T1000 (cell line): Measurements from ENCODE around the gene SCN4A.
"Not testable (repeated sequence)": the region's sequence is repeated elsewhere in the genome, so short reads cannot be mapped to it uniquely, and the experiment has no call there.

Source experiments
- DNase-seq: peaks from one replicate; lab custom pipeline; 2025; ENCODE audit warnings: mixed read lengths; lab: John Stamatoyannopoulos, UW

SCN4A gene

GRCh38 chr17:63916566-63917185 lies 56.0 kb downstream of the SCN4A start:
- no peak for DNase-seq

DNA sequence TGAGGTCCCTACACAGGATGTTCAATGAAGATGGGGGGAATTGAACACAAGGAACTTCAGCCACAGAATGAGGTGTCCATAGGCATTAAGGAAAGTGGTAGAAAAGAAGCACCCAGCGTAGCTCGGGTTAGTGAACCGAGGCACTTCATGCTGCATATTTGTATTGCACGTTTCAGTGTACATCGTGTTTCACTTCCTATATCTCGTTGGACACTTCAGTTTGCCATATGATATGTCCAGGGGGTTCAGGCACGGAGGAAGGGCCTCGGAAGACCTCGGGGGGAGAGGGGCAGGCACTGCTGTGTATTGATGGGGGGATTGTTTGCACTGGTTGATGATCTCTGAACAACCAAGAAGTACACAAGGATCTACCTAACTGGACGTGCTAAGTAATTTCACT lies 57.0 kb downstream of the SCN4A start:
- not testable (repeated sequence) for DNase-seq

- DNase-seq, result no peak
Observed at GRCh38 chr17:63914471-63914870, 58.2 kb downstream of the SCN4A start.

- DNase-seq, result peak; percentile 15
Observed at GRCh38 chr17:63911657-63912100, 61.0 kb downstream of the SCN4A start.

- DNase-seq, result no peak
Observed at GRCh38 chr17:63911041-63911635, 61.6 kb downstream of the SCN4A start, which contains the start of gene CSHL1. Gene CSHL1 (minus strand): TSS chr17:63911258. CDS start chr17:63911196, 62 bp downstream.

DNA sequence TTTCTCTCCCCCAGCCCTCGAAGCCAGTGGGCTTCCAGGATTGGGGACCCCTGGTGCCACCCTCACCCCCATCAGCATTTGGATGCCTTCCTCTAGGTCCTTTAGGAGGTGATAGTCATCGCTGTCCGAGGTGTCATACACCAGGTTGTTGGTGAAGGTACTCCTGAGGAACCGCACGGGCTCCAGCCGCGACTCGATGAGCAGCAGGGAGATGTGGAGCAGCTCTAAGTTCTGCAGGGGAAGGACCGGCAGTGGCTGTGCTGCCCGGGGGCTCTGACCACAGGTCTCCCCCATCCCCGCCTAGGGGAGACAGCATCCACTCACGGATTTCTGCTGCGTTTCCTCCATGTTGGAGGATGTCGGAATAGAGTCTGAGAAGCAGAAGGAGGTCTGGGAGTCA lies 62.6 kb downstream of the SCN4A start:
- DNase-seq, result no peak

- not testable (repeated sequence) for DNase-seq
Observed at GRCh38 chr17:63909586-63909985, 63.1 kb downstream of the SCN4A start.

DNA sequence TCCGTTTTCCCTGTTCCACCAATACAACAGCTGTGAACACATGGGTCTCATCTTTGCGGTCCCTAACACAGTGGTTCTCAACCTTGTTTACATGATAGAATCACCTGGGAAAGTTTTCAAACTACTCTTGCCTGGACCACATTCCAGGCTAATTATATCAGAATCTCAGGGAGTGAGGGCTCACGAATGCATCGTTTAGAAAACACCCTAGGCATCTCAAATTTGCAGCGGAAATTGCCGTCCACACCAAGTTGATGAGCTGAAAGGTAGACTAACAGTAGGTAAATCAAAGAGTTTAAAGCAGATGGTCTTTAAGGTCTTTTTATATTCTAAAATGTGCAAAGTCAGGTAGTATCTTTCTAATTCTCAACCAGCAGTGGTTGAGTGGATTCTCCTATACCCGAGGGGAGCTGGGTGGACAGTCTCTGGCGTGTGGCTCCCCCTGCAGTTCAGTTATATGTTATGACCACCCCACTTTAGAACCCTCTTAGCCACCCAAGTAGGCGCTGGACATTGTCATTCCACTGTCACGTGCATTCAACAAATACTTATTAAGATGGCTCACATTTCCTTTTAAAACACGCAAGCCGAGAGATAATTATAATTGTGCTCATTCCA lies 65.4 kb downstream of the SCN4A start:
- DNase-seq, result not testable (repeated sequence)

- not testable (repeated sequence) for DNase-seq
Observed at GRCh38 chr17:63904796-63905195, 67.9 kb downstream of the SCN4A start.

DNA sequence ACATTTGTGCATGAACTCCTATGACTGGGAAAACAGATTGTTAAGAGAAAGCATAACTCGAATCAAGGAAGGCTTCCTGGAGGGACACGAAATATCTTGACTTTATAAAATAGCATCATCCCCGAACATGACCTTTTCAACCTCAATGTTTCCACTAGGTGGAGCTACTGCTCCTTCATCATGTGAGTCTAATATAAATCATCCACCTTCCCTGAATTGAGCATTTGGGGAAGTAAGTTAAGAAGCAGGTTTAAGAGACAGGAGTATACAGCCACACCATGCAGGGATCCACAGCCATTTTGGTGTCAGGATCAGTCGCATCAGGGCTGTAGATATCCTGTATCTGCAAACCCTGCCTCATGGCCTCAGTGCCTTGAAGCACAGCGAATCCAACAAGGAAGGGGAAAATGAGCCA lies 68.9 kb downstream of the SCN4A start:
- not testable (repeated sequence) for DNase-seq

DNA sequence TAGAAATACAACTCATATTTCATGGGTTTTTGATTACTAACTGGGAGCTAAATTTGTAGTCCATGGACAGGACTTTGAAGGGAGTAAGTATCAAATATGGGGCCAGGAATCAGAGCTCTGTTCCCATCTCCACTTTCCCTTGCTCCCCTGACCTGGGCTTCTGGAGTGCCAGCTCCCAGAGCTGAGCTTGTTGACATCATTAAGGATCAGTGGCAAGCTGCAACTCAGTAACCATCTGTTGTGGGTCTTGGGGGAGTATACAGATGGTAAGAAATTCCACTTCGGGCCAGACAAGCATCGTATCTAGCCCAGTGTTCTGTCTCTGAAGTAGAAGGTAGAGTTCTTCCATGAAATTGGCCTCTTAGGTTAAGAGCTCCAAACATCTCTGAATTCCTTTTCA lies 70.7 kb downstream of the SCN4A start:
- DNase-seq, result not testable (repeated sequence)

DNA sequence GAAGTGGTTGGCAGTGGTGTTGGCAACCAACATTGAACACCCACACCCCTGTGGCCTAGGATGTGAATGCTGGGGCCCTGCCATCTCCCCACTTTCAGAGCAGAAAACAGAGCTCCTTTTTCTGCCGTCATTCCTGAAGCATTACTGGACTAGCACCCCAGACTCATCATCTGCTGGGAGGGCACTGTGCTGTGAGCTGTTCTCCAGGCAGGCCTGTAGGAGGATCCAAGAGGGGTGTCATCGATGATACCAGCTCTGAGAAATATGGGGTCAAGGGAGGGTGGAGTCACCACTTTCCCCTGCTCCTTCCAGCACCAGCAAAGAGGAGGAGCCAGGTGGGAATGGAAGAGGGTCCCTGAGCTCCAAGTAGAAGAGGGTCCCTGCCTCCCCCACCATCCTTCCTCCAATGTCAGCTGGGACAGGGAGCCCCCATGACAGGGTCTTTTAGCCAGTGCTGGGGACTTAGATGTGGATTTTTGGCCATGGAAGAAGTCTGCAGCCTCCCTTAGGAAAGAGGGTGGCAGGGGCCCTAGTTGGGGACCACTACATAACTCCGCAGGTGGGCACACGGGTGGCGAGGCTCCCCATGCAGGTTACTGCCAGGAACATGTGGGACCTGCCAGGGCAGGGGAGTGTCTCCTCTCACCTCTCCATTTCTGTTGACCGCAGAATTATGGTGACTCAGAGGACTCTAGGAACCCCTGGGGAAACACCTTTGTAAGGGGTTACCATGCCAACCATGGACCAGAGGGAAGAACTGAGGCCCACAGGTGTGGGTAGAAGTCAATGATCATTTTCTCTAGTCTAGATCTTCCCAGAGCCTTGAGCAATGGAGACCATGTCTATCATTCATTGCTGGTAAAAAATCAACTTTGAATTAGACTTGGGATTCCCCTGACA lies 73.6 kb downstream of the SCN4A start:
- DNase-seq, result not testable (repeated sequence)

DNA sequence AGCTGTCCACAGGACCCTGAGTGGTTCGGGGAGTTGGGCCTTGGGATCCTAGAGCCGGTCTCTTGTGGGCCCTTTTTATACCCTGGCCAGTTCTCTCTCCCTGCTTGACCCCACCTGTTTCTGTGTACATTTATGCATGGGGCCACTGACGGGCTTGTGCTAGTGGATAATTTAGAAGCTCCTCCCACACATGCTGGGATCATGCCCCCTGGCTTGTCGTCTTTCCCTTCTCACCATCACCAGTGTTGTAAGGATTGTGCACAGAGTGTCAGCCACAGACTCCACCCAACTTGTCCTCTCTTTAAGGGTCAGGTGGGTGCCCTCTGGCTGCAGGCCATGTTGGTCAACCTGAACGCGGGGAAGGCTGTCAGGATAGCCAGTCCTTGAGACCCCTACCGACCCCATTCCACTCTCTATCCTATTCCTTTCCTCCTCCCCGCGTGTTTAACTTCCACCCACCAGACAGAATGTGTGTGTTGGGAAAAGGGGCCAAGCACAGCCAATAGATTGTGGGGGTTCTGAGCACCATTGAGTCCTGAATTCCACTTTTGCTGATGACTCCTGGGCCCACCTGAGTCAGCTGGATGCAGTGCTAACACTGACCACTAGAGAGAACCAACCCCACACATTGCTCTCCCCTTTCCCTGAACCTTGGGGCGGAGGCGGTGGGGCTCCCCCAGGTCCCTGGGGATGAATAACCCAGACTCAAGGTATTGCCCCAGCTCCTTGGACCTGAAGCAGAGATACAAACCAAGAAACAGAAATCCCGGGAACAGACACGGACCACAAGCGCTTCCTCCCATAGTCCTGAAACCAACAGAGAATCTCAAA lies 76.0 kb downstream of the SCN4A start, which contains the start of gene CSH1:
CSH1 (minus strand) TSS at position 51 of the 831 bp plus-strand sequence. CDS start 63 bp downstream, outside the sequence.
- DNase-seq, result not testable (repeated sequence)

DNA sequence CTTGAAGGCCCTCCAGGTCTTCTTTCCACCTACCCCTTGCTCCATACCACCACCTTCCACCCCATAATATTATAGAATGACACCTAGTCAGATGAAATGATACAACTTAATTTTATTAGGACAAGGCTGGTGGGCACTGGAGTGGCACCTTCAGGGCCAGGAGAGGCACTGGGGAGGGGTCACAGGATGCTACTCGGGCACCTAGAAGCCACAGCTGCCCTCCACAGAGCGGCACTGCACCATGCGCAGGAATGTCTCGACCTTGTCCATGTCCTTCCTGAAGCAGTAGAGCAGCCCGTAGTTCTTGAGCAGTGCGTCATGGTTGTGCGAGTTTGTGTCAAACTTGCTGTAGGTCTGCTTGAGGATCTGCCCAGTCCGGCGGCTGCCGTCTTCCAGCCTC lies 77.9 kb downstream of the SCN4A start:
- not testable (repeated sequence) for DNase-seq

DNA sequence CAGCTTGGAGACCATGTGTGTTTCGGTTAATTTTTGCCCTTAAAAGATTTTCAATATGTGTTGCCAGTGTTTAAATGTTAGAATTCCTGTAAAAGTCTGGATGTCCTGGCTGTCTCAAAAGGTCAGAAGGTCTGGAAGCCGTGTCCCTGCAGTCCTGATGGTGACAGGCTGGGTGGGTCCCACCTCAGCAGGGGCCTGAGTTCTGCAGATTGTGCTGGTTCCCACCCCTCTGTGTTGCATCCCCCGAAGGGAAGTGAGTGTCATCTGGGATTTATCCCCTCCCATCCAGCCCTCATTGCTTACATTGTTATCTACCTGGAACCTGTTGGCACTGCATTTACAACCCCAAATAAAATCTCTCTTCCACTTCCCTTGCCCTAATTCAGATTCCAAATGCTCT lies 78.7 kb downstream of the SCN4A start:
- DNase-seq, result not testable (repeated sequence)

DNA sequence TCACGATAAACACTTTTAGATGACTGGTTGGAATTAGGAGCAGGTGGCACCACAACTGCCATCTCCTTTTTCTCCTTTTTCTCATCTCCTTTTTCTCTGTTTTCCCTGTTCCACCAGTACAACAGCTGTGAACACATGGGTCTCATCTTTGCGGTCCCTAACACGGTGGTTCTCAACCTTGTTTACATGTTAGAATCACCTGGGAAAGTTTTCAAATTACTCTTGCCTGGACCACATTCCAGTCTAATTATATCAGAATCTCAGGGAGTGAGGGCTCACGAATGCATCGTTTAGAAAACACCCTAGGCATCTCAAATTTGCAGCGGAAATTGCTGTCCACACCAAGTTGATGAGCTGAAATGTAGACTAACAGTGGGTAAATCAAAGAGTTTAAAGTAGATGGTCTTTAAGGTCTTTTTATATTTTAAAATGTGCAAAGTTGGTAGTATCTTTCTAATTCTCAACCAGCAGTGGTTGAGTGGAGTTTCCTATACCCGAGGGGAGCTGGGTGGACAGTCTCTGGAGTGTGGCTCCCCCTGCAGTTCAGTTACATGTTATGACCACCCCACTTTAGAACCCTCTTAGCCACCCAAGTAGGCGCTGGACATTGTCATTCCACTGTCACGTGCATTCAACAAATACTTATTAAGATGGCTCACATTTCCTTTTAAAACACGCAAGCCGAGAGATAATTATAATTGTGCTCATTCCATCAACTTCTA lies 80.2 kb downstream of the SCN4A start:
- DNase-seq, result not testable (repeated sequence)

DNA sequence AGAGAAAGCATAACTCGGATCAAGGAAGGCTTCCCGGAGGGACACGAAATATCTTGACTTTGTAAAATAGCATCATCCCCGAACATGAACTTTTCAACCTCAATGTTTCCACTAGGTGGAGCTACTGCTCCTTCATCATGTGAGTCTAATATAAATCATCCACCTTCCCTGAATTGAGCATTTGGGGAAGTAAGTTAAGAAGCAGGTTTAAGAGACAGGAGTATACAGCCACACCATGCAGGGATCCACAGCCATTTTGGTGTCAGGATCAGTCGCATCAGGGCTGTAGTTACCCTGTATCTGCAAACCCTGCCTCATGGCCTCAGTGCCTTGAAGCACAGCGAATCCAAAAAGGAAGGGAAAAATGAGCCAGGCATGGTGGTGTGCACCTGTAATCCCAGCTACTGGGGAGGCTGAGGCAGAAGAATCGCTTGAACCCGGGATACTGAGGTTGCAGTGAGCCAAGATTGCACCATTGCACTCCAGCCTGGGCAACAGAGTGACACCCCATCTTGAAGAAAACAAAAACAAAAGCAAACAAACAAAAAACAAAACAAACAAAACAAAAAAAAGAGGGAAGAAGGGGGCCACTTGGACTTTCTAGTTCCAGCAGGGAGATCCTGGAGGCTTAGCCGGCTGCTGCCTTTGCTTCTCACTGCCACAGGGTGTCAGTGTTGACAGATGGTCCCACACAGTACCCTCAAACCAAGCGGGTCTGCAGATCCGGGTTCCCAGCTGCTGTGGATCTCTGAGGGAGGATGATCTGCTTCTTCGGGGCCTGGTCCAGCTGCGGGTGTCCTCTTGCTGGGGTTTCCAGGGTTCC lies 83.5 kb downstream of the SCN4A start:
- not testable (repeated sequence) for DNase-seq
